Gastroesophageal sphincter (tissue), 3 donors: ENCODE data around the gene PLEKHG4B.
"Not testable (repeated sequence)": the region's sequence is repeated elsewhere in the genome, so short reads cannot be mapped to it uniquely, and the experiment has no call there.

ENCODE experiments used
- CTCF ChIP-seq, 4 experiments: fragments of 200-600 bp in 2 of 4; fragments of 450-650 bp in 2 of 4; sonication (generic) in 1 of 4; IDR thresholded peaks; one replicate each; pipeline ENCODE4 v1.5.1; 2017 to 2019; ENCODE audit warnings: antibody characterized with exemption in 4 of 4, mild to moderate bottlenecking in 2 of 4, moderate library complexity in 2 of 4
- EP300 ChIP-seq: sonication (generic); formaldehyde crosslinking; IDR thresholded peaks from one replicate; pipeline ENCODE4 v1.6.1; 2017; ENCODE audit warnings: antibody characterized with exemption, mild to moderate bottlenecking
- POLR2A ChIP-seq, 2 donors: fragments of 450-650 bp; IDR thresholded peaks; one replicate each; pipeline ENCODE4 v1.6.1; 2017; ENCODE audit warnings: antibody characterized with exemption in 2 of 2, mild to moderate bottlenecking in 2 of 2, moderate library complexity in 1 of 2
- POLR2AphosphoS5 ChIP-seq: sonication (generic); formaldehyde crosslinking; IDR thresholded peaks from one replicate; pipeline ENCODE4 v1.6.1; 2017; ENCODE audit warnings: antibody characterized with exemption

DNA sequence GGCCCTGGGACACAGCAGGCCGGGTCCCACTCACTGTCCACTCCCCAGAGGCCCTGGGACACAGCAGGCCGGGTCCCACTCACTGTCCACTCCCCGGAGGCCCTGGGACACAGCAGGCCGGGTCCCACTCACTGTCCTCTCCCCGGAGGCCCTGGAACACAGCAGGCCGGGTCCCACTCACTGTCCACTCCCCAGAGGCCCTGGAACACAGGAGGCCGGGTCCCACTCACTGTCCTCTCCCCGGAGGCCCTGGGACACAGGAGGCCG is 18.9 kb upstream of the PLEKHG4B start:
- TF ChIP-seq CTCF (IDR thresholded peaks at IDR 0.05); POLR2AphosphoS5; POLR2A (IDR thresholded peaks at IDR 0.05); EP300: not testable (repeated sequence)
